ENCODE data around the gene ZNF547.

ZNF547 gene

GRCh38 chr19:57362997-57363687, at the start of gene ZNF547, which contains the start of gene TRAPPC2B:
Gene ZNF547 (plus strand): TSS chr19:57363551. CDS start chr19:57368556, 5,005 bp downstream.
Gene TRAPPC2B (plus strand): TSS chr19:57363551. CDS start chr19:57364834, 1,283 bp downstream.
- peak; percentile 97 to 99 for DNase-seq

GRCh38 chr19:57314146-57314545, 49.2 kb upstream of the ZNF547 start:
- DNase-seq = no peak

GRCh38 chr19:57317503-57317902, 45.8 kb upstream of the ZNF547 start:
- no peak for DNase-seq

GRCh38 chr19:57319869-57320179, 43.5 kb upstream of the ZNF547 start:
- DNase-seq = no peak

- peak; percentile 93 to 97 for DNase-seq
Observed at GRCh38 chr19:57320180-57321084, 42.9 kb upstream of the ZNF547 start, which contains the start of gene ZNF543. Gene ZNF543 (plus strand): TSS chr19:57320472. CDS start chr19:57320854, 382 bp downstream.

GRCh38 chr19:57321116-57321515, 42.2 kb upstream of the ZNF547 start:
- no peak for DNase-seq

GRCh38 chr19:57321751-57322150, 41.6 kb upstream of the ZNF547 start:
- no peak for DNase-seq

- DNase-seq = no peak
Observed at GRCh38 chr19:57324992-57325391, 38.4 kb upstream of the ZNF547 start.

- DNase-seq = no peak
Observed at GRCh38 chr19:57327993-57328392, 35.4 kb upstream of the ZNF547 start.

- DNase-seq = no peak
Observed at GRCh38 chr19:57334191-57334590, 29.2 kb upstream of the ZNF547 start.

- no peak for DNase-seq
Observed at GRCh38 chr19:57338877-57339276, 24.5 kb upstream of the ZNF547 start.

GRCh38 chr19:57342582-57342981, 20.8 kb upstream of the ZNF547 start:
- DNase-seq = no peak

- DNase-seq = no peak
Observed at GRCh38 chr19:57348136-57348535, 15.2 kb upstream of the ZNF547 start.

GRCh38 chr19:57350877-57351805, 12.2 kb upstream of the ZNF547 start, which contains the start of gene ZNF304:
Gene ZNF304 (plus strand): TSS chr19:57351271. CDS start chr19:57351665, 394 bp downstream.
- DNase-seq = peak; percentile 89 to 94

GRCh38 chr19:57351867-57352266, 11.5 kb upstream of the ZNF547 start:
- no peak for DNase-seq

- DNase-seq = no peak
Observed at GRCh38 chr19:57355916-57356315, 7.4 kb upstream of the ZNF547 start.

GRCh38 chr19:57357406-57357805, 5.9 kb upstream of the ZNF547 start:
- no peak for DNase-seq

GRCh38 chr19:57359300-57359699, 4.1 kb upstream of the ZNF547 start:
- no peak for DNase-seq

GRCh38 chr19:57362419-57362818, 932 bp upstream of the ZNF547 start:
- no peak for DNase-seq

GRCh38 chr19:57363688-57364181, 384 bp downstream of the ZNF547 start:
- no peak for DNase-seq

GRCh38 chr19:57366776-57367175, 3.4 kb downstream of the ZNF547 start:
- DNase-seq = no peak

GRCh38 chr19:57374179-57374578, 10.8 kb downstream of the ZNF547 start:
- no peak for DNase-seq

All from NCI-H446 (cell line).